HG03342 (cell line): ENCODE data around the gene GAD1.
A peak's percentile ranks its signal among the peaks of the same experiment; 100 is the strongest.

ENCODE experiments used
- ATAC-seq: cut with Tn5 transposase; IDR thresholded peaks from one replicate; pipeline ENCODE4 v1.9.1; 2021; ENCODE audit warnings: mild to moderate bottlenecking, moderate library complexity; ENCODE audit not compliant: unreplicated experiment

The GAD1 gene

DNA sequence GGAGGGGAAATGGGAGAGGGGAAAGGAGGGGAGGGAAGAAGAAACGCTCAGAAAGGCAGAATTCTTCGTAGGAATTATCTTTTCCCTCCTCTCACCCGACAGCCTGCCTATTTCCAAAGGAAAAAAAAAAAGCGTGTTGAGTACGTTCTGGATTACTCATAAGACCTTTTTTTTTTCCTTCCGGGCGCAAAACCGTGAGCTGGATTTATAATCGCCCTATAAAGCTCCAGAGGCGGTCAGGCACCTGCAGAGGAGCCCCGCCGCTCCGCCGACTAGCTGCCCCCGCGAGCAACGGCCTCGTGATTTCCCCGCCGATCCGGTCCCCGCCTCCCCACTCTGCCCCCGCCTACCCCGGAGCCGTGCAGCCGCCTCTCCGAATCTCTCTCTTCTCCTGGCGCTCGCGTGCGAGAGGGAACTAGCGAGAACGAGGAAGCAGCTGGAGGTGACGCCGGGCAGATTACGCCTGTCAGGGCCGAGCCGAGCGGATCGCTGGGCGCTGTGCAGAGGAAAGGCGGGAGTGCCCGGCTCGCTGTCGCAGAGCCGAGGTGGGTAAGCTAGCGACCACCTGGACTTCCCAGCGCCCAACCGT, at the start of gene GAD1:
GAD1 (plus strand) TSS at position 384 of the 589 bp plus-strand sequence. CDS start 1,705 bp downstream, outside the sequence.
- ATAC-seq: peak; percentile 49

DNA sequence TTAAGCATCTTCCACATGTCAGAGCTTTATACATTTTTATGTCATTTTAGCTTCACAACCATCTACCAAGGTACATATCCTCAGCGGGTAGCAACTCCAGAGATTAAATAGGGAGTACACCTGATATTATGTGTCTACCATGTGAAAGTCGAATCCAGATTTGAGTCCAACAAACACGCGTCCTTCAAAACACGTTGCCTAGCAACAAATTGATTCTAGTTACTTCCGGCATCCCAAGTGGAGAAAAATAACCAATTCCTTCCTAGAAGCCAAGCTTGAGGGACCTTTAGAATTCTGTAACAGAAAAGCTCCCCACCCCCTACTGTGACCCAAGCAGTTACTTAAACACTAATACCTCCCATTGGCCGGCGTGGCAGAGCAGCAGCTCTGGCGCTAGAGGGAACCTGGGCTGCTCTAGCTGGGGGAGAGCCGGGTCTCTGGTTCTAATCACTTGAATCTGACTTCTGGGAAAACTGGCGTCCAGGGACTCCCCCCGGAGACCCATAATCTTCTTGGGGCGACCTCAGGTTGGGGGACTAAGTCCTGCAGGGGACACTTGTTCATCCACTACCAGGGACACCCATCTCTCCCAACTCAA, 46.6 kb upstream of the GAD1 start, which contains the start of gene ERICH2:
ERICH2 (plus strand) TSS at position 371 of the 598 bp plus-strand sequence. CDS start 304 bp downstream, outside the sequence.
- peak; percentile 60 for ATAC-seq

DNA sequence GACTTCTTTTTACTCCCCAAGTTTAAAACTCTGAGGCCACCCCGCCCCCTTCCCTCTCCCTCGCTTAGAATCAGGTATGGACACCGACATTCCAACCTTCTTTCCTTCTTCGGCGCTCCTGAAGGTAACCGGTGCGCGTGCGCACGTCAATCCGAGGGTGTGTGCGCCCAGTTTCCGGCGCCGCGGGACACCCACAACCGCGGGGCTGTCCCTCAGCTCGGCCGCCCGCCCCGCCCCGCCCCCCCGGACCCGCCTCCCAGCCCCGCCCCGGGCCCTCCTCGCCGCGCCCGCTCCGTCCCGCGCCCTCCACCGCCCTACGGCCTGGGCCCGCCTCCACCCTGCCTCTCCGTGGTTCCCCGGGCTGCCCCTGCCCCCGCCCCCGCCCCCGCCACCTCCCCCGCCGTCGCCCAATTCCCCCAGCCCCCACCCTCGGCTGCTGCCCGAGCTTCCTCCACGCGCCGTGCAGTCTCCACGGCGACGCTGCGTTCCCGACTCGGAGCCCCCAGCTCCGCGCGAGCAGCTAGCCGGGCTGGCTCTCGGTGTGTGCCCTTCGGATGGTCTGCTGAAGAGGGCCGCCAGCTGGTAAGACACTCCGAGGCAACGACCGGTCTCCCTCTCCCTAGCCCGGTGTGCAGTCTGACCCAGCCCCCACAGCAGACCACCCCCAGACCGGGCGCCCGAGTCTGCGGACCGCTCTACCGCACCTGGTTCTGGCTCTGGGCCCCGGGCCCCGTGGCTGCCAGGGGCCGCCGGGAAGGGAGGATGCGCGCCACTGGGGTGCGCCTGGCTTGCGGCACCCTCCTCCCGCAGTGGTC, 45.9 kb upstream of the GAD1 start:
- peak; percentile 71 for ATAC-seq

DNA sequence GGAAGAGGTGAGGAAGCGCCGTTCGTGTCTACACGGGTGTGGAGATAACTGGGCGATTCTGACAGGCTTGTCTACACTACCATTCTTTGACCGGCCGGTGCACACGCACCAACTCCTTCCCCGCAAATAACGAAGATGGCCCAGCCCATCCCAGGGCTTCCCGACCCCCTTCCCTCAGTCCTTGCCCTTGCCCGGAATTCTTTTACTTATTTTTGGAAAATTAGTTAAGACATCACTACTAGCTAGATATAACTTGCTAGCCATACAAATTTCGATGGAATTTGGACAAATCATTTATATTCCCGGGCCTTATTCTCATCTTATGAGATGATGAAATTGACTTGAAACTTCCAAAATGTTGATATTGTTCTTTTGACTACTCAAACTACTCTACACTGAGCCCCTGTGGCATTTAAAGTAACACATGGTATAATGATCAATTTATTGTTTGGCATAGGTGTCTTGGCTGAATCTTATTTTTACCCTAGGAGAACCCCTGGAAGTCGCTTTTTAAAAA, 45.2 kb upstream of the GAD1 start:
- ATAC-seq: no peak

DNA sequence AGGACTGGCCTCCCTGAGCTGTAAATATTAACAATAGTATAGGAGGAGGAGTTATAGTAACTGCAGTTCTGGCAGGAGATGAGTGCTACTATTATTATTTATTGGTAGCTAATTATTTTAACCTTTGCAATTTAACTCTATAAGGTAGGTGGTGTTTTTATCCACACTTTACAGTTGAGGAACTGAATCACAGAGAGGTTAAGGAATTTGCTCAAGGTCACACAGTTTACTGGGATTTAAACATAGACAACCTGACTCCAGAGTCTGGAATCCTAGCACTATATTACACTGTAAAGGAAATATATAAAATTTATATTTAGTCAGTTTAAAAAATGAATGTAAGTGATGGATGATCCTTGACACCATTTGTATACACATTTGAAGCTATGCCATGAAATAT, 44.4 kb upstream of the GAD1 start:
- ATAC-seq: no peak

DNA sequence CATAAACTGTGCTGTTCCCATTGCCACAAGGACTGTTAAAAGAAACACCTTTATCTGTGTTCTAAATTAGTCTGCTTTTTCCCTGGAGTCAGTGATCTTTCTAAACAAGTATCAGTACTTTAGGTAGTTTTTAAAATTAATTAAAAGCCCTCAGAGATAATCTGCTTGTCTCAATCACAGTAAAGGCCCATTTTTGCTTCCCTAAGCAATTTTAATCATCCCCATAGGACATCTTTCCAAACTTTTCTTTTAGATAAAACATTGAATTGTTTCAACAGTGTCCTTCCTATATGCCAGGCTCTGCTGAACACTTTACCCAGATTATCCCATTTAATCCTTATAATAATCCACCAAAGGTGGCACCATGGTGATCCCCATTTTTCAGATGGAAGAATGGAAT, 42.6 kb upstream of the GAD1 start:
- ATAC-seq: no peak

- no peak for ATAC-seq
These were observed 37.8 kb upstream of the GAD1 start for GRCh38 chr2:170778900-170779299.

DNA sequence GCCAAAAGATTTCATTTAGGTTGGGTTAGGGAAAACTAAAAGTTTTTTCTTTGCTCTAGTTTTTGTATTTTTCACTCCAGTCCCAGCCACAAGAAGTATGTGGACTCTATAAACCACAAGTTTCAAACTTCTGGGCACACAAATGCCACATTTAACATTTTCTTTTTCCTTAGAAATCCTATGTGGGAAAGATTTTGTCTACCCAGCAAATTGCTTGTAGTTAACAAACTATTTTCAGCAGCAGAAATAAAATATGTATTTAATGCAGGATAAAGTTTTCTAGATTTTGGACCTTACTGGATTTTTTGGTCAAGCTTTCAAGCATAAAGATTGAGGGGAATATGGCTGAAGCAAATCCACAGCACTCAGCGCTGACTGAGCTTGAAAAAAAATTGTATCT, 37.4 kb upstream of the GAD1 start:
- ATAC-seq: no peak

- no peak for ATAC-seq
These were observed 34.0 kb upstream of the GAD1 start for GRCh38 chr2:170782673-170783072.

DNA sequence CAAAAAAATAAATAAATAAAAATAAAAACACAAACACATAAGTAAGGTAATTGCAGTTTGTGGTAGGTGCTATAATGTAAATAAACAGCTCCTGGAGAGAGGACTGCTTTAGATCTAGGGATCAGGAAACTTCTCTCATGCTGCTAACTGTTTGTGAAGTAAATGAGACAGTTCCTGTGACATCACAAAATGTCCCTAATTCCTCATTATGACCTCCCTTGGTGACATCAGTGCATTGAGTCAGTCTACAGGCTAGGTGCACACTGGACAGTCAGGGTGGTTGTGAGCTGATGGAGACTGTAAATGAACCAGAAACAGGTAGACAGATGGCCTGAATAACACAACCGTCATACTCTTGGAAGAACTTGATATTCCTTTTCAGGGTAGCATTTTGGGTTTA, 33.1 kb upstream of the GAD1 start:
- no peak for ATAC-seq

DNA sequence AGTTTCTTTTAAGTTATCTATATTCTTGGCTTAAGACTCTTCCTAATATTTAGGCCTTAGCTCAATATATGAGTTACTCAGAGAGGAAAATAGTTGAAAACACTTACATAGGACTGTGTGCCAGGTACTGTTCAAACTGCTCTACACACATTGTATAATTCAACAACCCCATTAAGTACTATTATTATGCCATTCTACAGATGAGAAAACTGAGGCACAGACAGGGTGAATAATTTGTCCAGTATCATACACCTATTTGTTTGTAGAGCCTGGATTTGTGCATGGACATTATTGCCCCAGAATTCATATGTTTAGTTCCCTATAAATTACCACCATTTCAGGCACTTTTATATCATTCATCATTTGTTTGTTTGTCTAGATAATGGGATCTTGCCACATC, 17.7 kb upstream of the GAD1 start:
- ATAC-seq: no peak

GRCh38 chr2:170806548-170806947, 10.1 kb upstream of the GAD1 start:
- ATAC-seq: no peak

- no peak for ATAC-seq
These were observed 3.7 kb upstream of the GAD1 start for GRCh38 chr2:170812710-170813600.

GRCh38 chr2:170813611-170814532, 2.8 kb upstream of the GAD1 start:
- no peak for ATAC-seq

DNA sequence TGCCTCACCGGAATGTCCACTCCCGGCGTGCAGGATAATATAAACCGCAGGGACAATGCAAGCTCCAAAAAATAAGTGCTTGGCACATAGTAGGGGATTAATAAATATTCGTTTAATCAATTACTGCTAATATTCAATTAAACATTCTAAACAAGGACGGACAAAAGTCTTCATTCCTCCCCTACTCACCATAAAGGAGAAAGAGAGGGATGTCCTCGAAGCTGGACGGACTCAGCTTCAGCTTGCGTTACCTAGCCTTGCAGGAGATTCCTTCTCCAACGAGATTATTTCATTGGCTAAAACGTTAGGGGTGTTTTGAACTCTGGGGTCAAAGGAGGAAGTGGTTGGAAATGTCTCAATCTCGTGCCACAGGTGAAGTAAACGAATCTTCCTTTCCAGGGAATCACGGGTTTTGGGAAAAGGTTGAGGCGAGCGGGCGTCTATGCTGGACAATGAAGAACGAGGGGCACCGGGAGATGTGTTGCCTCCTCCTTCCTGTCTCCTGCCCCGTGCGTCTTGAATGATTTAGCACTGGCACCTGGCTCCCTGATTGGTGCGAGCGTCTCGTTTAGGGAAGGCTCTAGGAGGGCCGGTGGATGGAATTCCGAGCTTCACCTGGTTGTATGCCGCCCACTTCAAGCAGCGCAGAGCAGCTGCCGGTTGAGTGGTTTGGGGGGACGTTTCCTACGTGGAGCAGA, 2.0 kb upstream of the GAD1 start:
- ATAC-seq: no peak

GRCh38 chr2:170815311-170815710, 1.4 kb upstream of the GAD1 start:
- ATAC-seq: no peak

GRCh38 chr2:170815746-170816503, 762 bp upstream of the GAD1 start:
- no peak for ATAC-seq
